Measurements from ENCODE around the gene COL10A1. TPM values are rescaled to one million over a fixed set of nuclear protein-coding genes. Genes with fewer than 3 reads are reported as not detected.

Gene COL10A1
- total and polyA plus RNA-seq, 2 donors (not counting 3 experiments of a cell fraction or from before 2014, with no cell fraction given), result not detected

DNA sequence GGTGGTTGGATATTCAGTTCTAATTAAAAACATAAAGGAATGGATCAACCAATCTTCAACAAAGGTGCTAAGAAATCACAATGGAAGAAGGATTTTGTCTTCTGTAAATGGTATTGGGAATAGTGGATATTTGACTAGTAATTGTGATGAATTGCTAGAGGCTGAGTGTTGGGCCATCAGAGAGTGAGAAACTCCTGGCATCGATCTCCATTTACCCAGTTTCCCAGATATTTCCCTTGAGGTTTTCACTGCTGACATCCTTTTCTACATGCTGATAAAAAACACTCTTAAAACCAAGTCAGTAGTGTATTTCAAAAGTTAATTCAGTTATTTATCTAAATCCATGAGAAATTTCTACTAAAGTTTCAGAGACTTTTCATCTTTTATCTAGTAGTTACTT is 40.4 kb upstream of the COL10A1 start:
- DNase-seq (ENCODE audit: low read depth, low spot score), result no peak
- H3K9ac ChIP-seq (replicated peaks; ENCODE audit: extremely low read depth, insufficient read depth, low read length), result no peak overlapping the region
- H3K4me2 ChIP-seq (ENCODE audit: insufficient read depth, low read length), result no peak overlapping the region
- BruUV-seq (replicated peaks), result no TSS peak
- no peaks in the 10 kb centered on the region for H3K36me3 ChIP-seq (ENCODE audit: control insufficient read depth in 2 of 2, extremely low read depth in 1 of 2, insufficient read depth in 2 of 2, low read length in 2 of 2)
- H3K4me3 ChIP-seq (replicated peaks in 1 of 3; ENCODE audit: insufficient read depth in 1 of 3, low read depth in 1 of 3, low read length in 3 of 3), result no peak overlapping the region
- intact Hi-C loops (cut with micrococcal nuclease) (no loop called here), dilution Hi-C loops (cut with MboI; ENCODE audit: extremely low pct_ligation_motif_present, low sequenced_read_pairs) (no loop called here)
- no peak for FAIRE-seq
- H3K79me2 ChIP-seq (ENCODE audit: control insufficient read depth, insufficient read depth, low read length), result no peaks in the 10 kb centered on the region
- H4K20me1 ChIP-seq (replicated peaks; ENCODE audit: control insufficient read depth, extremely low read depth, insufficient read depth, low read length), result no peaks in the 10 kb centered on the region
- no peaks in the 10 kb centered on the region for H3K4me1 ChIP-seq (ENCODE audit: control insufficient read depth, extremely low read depth, insufficient read depth, low read length)
- ChIA-PET POLR2A (no interaction called here), CTCF (no interaction called here)
- H3K27ac ChIP-seq (ENCODE audit: insufficient read depth, low read depth, low read length), result no peak overlapping the region
- TF ChIP-seq POLR2A (IDR thresholded peaks at IDR 0.05; ENCODE audit: low read depth, low read length), result no peak
- TF ChIP-seq MYC (IDR thresholded peaks at IDR 0.05; ENCODE audit: low read depth, low read length), result no peak
- TF ChIP-seq, protein P1, sequence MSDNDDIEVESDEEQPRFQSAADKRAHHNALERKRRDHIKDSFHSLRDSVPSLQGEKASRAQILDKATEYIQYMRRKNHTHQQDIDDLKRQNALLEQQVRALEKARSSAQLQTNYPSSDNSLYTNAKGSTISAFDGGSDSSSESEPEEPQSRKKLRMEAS (IDR thresholded peaks at IDR 0.05; ENCODE audit: insufficient read depth, insufficient read length), result no peak
- TF ChIP-seq, protein P2, sequence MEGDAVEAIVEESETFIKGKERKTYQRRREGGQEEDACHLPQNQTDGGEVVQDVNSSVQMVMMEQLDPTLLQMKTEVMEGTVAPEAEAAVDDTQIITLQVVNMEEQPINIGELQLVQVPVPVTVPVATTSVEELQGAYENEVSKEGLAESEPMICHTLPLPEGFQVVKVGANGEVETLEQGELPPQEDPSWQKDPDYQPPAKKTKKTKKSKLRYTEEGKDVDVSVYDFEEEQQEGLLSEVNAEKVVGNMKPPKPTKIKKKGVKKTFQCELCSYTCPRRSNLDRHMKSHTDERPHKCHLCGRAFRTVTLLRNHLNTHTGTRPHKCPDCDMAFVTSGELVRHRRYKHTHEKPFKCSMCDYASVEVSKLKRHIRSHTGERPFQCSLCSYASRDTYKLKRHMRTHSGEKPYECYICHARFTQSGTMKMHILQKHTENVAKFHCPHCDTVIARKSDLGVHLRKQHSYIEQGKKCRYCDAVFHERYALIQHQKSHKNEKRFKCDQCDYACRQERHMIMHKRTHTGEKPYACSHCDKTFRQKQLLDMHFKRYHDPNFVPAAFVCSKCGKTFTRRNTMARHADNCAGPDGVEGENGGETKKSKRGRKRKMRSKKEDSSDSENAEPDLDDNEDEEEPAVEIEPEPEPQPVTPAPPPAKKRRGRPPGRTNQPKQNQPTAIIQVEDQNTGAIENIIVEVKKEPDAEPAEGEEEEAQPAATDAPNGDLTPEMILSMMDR (IDR thresholded peaks at IDR 0.05; ENCODE audit: extremely low read depth in 1 of 2, insufficient read depth in 1 of 2, low read depth in 1 of 2, low read length in 2 of 2), result no peak
- TF ChIP-seq EZH2 (IDR thresholded peaks at IDR 0.05; ENCODE audit: borderline replicate concordance, low read depth, low read length, severe bottlenecking), result no peak
- no peak for TF ChIP-seq JUN (IDR thresholded peaks at IDR 0.05; ENCODE audit: borderline replicate concordance, insufficient read depth, insufficient read length, low read depth)
- no peak for TF ChIP-seq FOS (IDR thresholded peaks at IDR 0.05; ENCODE audit: borderline replicate concordance, insufficient read depth, low read length)
- no peak for TF ChIP-seq POLR2AphosphoS5 (IDR thresholded peaks at IDR 0.05; ENCODE audit: insufficient read depth, low read depth, low read length)
- no peak for TF ChIP-seq GATA2 (IDR thresholded peaks at IDR 0.05; ENCODE audit: insufficient read depth, insufficient read length, low read depth, low read length)
- H2AFZ ChIP-seq (ENCODE audit: low read depth, low read length), result no peak overlapping the region
- H3K9me1 ChIP-seq (replicated peaks; ENCODE audit: control insufficient read depth, extremely low read depth, insufficient read depth, low read length), result no peaks in the 10 kb centered on the region
- no peaks in the 10 kb centered on the region for H3K27me3 ChIP-seq (ENCODE audit: control insufficient read depth in 2 of 2, insufficient read depth in 2 of 2, low read length in 2 of 2)
- no peaks in the 10 kb centered on the region for H3K9me3 ChIP-seq (replicated peaks; ENCODE audit: control insufficient read depth, insufficient read depth, low read length)

Measured in endothelial cell of umbilical vein (primary cell).